ENCODE data around the gene CLTA.
A peak's percentile ranks its signal among the peaks of the same experiment; 100 is the strongest.

CLTA gene

GRCh38 chr9:36190388-36191289 is at the start of gene CLTA:
Gene CLTA (plus strand): TSS chr9:36190921. CDS start chr9:36191057, 136 bp downstream.
- DNase-seq = peak; percentile 99

- no peak for DNase-seq
These were observed 49.4 kb upstream of the CLTA start for GRCh38 chr9:36141288-36141687.

DNA sequence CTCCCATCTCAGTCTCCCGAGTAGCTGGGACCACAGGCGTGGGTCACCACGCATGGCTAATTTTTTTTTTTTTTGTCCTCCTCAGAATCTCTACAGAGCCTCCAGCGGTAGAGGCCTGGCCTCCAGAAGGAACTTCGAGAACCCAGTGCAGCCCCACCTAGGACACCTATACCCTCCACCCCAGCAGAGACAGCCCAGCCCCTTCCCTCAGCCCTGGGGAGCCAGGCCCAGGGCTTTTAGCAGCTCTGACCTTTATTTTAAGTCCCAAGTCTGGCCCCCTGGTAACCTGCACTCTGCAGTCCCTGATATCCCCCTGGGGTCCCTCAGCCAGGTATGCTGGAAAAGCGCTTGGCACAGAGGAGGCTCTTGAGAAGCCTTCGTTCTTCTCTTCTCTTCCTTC is 49.0 kb upstream of the CLTA start:
- DNase-seq = no peak

DNA sequence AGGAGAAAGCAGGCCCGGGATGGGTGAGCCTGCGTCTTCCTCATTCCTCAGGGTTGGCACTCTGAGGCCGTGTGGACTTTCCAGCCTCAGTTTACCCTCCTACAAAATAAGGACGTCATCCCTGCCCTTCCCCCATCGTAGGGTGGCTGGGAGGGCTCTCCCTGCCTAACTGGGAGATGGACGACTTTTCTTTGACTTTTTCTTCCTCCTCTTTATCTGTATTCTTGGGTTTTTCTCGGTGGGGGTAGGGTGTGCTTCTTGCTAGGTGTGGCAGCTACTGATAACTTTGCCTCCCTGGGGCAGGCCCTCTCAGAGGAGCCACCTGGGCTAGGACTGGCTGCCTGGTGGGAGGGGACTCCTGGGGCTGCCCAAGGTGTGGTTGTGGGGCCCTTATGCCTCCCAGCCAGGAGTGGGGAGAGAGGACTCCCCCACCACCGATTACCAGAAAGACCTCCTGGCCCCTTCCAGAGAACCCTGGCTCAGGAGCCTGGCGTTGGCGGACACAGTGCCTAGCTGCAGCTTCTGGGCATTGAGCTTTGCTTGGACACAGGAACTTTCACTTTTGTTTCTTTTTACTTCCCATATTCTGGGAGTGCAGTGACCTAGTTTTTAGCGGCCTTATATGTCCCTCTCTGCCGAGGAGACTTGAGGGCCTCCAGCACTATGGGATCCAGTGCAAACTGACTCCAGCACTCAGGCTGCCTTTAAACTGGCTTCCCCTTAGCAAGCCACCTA is 48.0 kb upstream of the CLTA start:
- peak; percentile 13 to 39 for DNase-seq

DNA sequence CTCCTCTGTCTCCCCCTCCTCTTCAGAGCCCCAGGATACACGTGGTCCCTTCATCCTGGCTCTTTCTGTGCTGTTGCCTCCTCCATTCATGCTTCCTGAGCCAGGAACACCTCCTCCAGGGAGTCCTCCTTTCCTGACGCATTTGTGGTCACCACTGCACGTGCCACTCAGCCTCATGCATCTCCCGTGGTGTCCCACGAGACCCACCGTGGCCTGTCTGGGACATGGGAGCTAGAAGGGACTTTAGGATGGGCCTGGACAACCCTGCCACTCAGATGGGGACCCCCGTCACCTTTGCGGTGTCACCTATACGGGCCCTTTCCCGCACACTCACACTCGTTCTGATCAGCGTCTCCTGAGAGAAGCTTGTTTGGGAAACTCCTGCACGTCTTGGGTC is 47.5 kb upstream of the CLTA start:
- DNase-seq = no peak

DNA sequence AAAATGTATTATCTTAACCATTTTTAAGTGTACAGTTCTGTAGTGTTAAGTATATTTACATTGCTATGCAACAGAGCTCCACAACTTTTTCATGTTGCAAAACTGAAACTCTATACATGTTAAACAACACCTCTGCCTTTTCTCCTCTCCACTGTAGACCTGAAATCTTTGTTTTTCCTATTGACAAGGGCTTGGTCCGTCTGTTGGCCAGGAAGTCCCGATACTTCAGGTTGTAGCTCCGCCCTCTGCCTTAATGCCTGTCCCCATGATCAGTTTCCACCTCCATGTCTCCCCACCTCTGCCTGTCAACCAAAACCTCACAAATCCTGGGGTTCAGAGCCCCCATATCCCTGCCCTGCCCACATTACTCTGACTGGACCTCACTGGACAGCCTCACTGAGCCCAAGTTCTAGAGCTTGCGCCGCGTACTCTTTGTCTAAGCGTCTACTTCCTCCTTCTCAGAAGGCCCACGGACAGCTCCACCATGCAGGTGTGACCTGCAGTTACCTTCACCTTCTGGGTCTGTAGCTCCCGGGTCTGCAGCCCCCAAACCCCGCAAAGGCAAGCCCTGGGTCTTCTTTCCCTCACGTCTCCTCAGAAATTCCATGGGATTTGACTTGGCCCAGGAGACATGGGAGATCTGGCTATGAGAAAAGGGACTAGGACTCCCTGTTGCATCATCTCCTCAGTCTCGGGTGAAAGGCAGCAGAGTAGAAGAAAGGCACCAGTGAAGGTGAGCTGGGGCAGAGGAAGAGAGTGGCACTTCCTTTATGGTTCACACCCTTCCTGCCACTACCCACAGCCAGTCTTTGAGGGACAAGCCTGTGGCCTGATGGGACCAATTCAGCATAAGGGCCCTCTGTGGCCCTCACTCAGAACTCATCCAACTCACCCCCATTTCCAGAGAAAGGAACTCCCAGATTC is 46.1 kb upstream of the CLTA start:
- no peak for DNase-seq

DNA sequence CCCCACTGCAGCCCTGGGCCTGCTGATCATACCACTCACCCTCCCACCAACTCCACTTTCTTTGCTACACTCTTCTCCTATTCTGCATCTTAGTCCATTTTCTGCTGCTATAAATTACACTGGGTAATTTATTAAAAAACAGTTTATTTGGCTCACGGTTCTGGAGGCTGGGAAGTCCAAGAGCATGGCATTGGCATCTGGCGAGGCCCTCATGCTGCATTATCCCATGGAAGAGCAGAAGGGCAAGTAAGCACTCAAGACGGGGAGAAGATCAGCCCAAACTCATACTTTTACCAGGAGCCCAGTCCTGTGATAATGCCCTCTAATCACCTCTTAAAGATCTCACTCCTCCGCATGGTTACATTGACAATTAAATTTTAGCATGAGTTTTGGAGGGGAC is 44.8 kb upstream of the CLTA start:
- DNase-seq = no peak

DNA sequence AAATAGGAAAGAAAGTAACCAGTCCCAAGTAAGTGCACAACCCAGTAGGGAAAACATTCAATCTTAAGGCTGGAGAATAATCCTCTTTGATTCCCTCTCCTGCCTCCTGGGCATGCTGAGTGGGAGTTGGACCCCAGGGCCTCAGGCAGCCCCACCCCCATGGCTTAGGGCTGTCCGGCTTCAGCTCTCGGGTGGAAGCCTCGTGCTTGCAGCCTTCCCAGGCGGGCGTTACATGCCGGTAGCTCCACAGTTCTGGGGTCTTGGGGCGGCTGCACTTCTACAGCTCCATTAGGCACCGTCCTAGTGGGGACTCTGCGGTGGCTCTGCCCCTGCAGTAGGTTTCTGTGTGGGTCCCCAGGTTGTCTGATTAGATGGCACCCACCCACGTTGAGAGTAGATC is 44.1 kb upstream of the CLTA start:
- no peak for DNase-seq

- no peak for DNase-seq
These were observed 43.1 kb upstream of the CLTA start for GRCh38 chr9:36147441-36148175.

DNA sequence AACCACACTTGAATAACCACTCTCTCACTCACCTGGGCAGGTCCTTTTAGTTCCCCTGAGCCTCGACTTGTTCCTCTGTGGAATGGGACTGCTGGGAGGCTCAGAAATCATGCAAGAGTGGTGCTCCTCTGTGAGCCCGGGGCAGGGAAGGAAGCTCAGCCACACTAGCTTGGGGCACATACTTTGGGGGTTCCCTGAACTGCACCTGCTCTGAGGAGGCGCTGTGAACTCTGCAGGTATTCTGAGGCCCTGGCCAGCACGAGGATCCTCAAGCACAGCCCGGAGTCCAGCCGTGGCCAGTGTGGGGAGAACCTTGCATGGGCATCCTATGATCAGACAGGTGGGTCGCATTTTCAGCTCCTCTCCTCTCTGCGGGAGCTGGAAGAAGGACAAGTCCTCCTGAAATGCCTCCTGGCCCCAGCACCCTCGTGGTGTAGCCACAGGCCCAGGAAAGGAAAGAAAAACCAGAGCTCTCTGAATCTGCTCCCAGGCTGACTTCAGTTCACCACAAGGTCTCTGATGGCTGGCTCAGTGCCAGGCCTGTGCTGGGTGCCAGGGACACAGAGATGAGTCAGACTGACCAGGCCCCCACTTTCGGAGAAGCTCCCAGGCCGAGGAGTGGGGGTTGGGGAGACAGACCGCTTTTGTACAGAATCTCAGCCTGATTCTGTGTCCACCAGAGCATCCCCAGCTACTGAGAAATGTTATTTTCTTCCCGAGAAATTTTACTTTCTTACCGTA is 42.2 kb upstream of the CLTA start:
- DNase-seq = peak; percentile 38 to 43

GRCh38 chr9:36149197-36149596 is 41.5 kb upstream of the CLTA start:
- no peak for DNase-seq

- DNase-seq = peak in 1 of 2 experiments; percentile 28
These were observed 40.0 kb upstream of the CLTA start for GRCh38 chr9:36150574-36151315.

DNA sequence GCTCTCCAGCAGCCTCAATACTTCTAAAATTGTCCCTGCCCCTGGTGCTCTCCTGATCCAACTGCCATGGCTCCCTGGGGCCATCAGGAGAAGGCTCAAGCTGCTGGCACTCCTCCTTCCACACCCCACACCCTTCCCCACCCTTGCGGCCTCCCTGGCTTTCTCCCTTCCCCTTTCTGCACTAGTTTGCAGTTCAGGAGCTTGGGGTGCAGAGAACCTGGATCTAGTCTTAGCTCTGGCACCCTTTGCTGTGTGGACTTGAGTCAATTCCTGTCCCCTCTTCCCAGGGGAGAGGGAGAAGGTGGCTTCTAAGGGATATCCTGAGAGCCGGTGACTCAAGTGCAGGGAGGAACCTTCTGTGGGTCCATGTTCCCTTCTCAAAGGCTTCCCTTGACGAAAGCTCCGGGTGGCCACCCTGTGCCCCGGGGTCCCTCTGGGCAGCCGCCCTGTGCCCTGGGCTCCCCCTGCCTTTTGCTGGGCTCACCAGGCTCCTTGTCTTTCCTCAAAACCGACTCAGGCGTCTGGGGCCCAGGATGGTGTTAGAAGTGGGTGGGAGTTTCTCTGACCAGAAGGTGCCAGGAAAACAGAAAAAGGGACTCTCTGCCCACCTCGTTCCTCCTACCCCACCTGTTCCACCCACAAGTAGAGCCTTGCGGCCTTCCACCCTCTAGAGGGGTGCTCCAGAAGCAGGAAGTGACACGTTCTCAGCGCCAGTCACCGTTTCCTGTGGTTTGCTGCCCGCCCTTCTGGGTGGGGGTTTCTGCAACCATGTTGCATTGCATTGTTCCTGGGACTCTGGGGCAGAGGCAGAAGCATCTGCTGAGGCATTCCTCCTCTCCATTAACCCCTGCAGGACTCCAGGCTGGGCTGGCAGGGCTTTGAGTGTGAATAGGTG is 39.2 kb upstream of the CLTA start:
- peak; percentile 87 to 95 for DNase-seq

GRCh38 chr9:36152741-36153438 is 37.8 kb upstream of the CLTA start:
- no peak for DNase-seq

DNA sequence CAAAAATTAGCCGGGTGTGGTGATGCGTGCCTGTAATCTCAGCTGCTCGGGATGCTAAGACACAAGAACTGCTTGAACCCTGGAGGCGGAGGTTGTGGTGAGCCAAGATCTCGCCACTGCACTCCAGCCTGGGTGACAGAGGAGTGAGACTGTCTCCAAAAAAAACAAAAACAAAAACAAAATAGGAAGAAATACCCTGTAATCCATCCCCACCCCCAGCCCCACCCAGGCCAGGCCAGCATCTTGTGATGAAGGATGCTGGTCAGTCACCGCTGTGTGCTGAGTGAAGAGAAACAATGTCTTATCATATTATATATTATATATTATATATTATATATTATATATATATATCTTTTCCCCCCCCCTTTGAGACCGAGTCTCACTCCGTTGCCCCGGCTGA is 37.0 kb upstream of the CLTA start:
- no peak for DNase-seq

- peak; percentile 80 to 83 for DNase-seq
These were observed 36.3 kb upstream of the CLTA start for GRCh38 chr9:36154331-36154952.

DNA sequence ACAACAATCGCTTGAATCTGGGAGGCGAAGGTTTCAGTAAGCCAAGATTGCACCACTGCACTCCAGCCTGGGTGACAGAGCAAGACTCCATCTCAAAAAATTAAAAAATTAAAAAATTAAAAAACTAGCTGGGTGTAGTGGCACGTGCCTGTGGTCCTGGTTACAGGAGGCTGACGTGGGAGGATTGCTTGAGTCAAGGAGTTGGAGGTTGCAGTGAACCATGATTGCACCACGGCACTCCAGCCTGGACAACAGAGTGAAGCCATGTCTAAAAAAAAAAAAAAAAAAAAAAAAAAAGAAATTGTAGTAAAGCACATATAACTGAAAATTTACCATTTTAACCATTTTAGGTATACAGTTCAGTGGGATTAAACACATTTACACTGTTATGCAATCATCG is 34.6 kb upstream of the CLTA start:
- DNase-seq = no peak

- no peak for DNase-seq
These were observed 32.6 kb upstream of the CLTA start for GRCh38 chr9:36158122-36158521.

DNA sequence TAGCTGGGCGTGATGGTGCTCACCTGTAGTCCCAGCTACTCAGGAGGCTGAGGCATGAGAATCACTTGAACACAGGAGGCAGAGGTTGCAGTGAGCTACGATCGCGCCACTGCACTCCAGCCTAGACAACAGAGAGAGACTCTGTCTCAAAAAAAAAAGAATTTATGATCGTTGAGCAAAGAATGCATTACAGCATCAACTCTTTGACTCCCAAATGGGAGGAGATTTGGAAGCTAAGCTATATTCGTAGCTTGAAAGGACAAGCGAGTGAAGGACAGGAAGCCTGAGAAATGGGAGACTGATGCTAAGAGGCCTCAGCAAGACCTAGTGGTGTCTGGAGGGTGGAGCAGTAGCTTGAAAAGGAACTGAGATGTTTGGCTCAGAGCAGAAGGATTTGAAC is 31.8 kb upstream of the CLTA start:
- no peak for DNase-seq

Measured in Kasumi-1 (cell line).